Choroid plexus epithelial cell (primary cell): ENCODE measurements around the gene RBM33.

Experiments
- DNase-seq: peaks from one replicate; pipeline ENCODE4 v3.0.0-alpha.2; 2010; ENCODE audit warnings: low read depth
- H3K4me3 ChIP-seq: 2 replicates; pipeline ENCODE4 v1.5.1; 2011; ENCODE audit warnings: low read depth, mild to moderate bottlenecking, control low read depth, low read length, moderate library complexity
- CTCF ChIP-seq: conservative IDR thresholded peaks from 2 replicates; pipeline ENCODE4 v1.5.1; 2011; ENCODE audit warnings: low read depth, mild to moderate bottlenecking, control low read depth, inconsistent platforms, low read length, moderate library complexity

The RBM33 gene

DNA sequence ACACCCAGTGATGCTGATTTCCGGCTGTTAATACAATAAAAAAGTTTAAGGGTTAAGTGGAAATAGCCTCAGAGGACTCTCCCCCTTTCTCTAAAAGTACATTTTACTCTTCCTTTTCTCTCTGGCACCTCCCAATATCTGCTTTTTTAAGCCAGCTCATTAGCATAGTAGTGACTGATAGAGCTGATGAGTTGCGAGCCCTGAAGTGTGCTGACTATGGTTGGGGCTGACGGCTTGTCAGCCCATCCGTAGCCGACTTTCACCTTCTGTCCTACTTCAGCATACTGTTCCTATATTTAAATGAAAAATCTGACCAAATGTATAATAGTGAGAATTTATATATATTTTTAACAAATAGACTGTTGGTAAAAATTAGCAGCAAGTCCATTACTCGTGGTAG lies 87.8 kb downstream of the RBM33 start:
- no peak for TF ChIP-seq CTCF
- no peak for DNase-seq
- H3K4me3 ChIP-seq: no peak overlapping the region

DNA sequence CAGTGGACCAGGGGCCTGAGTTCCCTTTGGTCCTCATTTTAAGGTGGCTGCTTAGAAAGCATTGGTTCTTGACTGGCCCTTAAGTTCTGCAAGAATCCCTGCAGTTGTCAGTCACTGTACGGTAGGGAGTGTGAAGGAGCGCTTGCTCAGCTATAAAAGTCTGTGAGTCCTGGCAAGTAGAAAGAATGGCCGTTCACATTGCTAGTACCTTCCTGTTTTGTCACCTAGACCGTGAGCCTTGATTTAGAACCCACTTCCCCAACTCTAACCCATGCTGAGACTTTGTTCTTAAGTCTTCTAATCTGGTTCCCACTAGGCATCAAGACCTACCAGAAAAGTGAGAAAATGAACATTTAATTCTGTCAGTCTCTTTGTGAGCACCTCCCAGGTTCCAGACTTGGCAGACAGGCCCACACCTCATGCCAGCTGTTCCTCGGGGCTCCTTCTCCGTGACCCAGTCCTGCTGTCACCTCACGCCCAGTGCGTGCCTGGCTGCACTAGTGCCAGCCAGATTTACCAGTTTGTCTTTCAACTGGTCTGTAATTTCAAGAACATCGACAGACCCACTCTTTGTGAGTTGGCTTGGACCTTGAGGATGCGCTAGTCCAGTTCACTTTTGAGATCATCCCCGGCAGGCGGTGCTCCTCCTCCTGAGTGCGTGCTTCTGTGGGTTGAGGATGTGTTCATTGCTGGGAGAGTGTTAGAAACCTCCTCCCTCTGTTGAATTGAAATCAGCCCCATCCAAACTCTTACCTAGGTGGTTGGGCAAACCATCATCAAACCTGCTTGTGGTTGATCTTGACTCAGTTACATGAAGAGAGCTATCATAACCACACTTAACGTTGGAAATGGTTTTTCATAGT lies 89.4 kb downstream of the RBM33 start:
- no peak overlapping the region for H3K4me3 ChIP-seq
- no peak for TF ChIP-seq CTCF
- no peak for DNase-seq

- TF ChIP-seq CTCF: no peak
- DNase-seq: no peak
- H3K4me3 ChIP-seq: no peak overlapping the region
These were observed 90.0 kb downstream of the RBM33 start for GRCh38 chr7:155734445-155734809.

- DNase-seq: no peak
- TF ChIP-seq CTCF: no peak
- no peak overlapping the region for H3K4me3 ChIP-seq
These were observed 91.1 kb downstream of the RBM33 start for GRCh38 chr7:155735442-155736115.

DNA sequence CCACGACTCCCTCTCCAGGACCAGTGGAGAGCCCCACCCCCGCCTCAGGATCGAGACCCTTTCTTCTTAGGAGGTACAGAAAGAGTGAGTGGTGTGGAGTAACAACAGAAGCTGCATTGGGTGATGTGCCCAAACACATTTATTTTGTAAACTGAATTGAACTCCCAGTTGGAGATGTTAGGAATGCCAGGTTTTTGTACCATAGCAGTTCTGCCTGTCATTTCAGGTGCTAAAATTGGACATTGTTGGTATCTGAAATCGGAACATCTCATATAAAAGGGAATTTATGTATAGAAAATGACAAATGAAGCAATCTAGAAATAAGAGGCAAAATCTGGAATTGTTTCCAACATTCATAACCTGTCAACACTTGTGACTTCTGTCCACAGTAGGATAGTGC lies 93.1 kb downstream of the RBM33 start:
- no peak overlapping the region for H3K4me3 ChIP-seq
- no peak for DNase-seq
- no peak for TF ChIP-seq CTCF

- DNase-seq: no peak
- no peak overlapping the region for H3K4me3 ChIP-seq
- no peak for TF ChIP-seq CTCF
These were observed 93.6 kb downstream of the RBM33 start for GRCh38 chr7:155738104-155738503.
